GM19468 (cell line): ENCODE data around the gene HES5.

Source experiments
- ATAC-seq: cut with Tn5 transposase; IDR thresholded peaks from one replicate; pipeline ENCODE4 v1.9.1; 2021; ENCODE audit warnings: mild to moderate bottlenecking, moderate library complexity, moderate number of reproducible peaks; ENCODE audit not compliant: unreplicated experiment; ENCODE audit errors: extremely low read depth

The HES5 gene

GRCh38 chr1:2504225-2504948 lies 25.7 kb downstream of the HES5 start:
- no peak for ATAC-seq

GRCh38 chr1:2503554-2504224 lies 26.4 kb downstream of the HES5 start:
- ATAC-seq = no peak

GRCh38 chr1:2502661-2503553 lies 27.2 kb downstream of the HES5 start:
- ATAC-seq = no peak

- no peak for ATAC-seq
These were observed 27.9 kb downstream of the HES5 start for GRCh38 chr1:2502210-2502609.

- no peak for ATAC-seq
These were observed 28.3 kb downstream of the HES5 start for GRCh38 chr1:2501820-2502119.

GRCh38 chr1:2501041-2501819 lies 28.8 kb downstream of the HES5 start:
- ATAC-seq = no peak

GRCh38 chr1:2499986-2500596 lies 30.0 kb downstream of the HES5 start:
- no peak for ATAC-seq

- no peak for ATAC-seq
These were observed 30.8 kb downstream of the HES5 start for GRCh38 chr1:2499260-2499659.

GRCh38 chr1:2498648-2499047 lies 31.4 kb downstream of the HES5 start:
- no peak for ATAC-seq

GRCh38 chr1:2497891-2498290 lies 32.2 kb downstream of the HES5 start:
- ATAC-seq = no peak

GRCh38 chr1:2496746-2497145 lies 33.3 kb downstream of the HES5 start:
- ATAC-seq = no peak

GRCh38 chr1:2496087-2496622 lies 33.9 kb downstream of the HES5 start:
- ATAC-seq = no peak

- no peak for ATAC-seq
These were observed 34.5 kb downstream of the HES5 start for GRCh38 chr1:2495546-2495945.

GRCh38 chr1:2495026-2495425 lies 35.0 kb downstream of the HES5 start:
- ATAC-seq = no peak

GRCh38 chr1:2494323-2494693 lies 35.8 kb downstream of the HES5 start:
- ATAC-seq = no peak

GRCh38 chr1:2493691-2494322 lies 36.3 kb downstream of the HES5 start:
- no peak for ATAC-seq

- ATAC-seq = no peak
These were observed 36.8 kb downstream of the HES5 start for GRCh38 chr1:2493218-2493617.

GRCh38 chr1:2492091-2492490 lies 38.0 kb downstream of the HES5 start:
- no peak for ATAC-seq

- ATAC-seq = no peak
These were observed 40.4 kb downstream of the HES5 start for GRCh38 chr1:2489615-2490014.
